RWPE2 (cell line): ENCODE results near the gene TNNT2.

Experiments used
- ATAC-seq: fragments of 200-7000 bp; cut with Tn5 transposase; 3 replicates; pipeline ENCODE4 v1.9.1; 2021; ENCODE audit warnings: low read depth
- DNase-seq: peaks from one replicate; pipeline ENCODE4 v3.0.0-alpha.2; 2020; ENCODE audit warnings: low spot score
- H3K27ac ChIP-seq: fragments of 450-650 bp; 2 replicates; pipeline ENCODE4 v1.5.1; 2017; ENCODE audit warnings: mild to moderate bottlenecking; ENCODE audit not compliant: poor library complexity, severe bottlenecking
- H3K27me3 ChIP-seq: fragments of 250-450 bp; sonication (Bioruptor Pico); 2 replicates; pipeline ENCODE4 v1.5.1; 2021; ENCODE audit warnings: mild to moderate bottlenecking, moderate library complexity; ENCODE audit not compliant: insufficient read depth, poor library complexity, severe bottlenecking
- H3K36me3 ChIP-seq: fragments of 250-450 bp; sonication (Bioruptor Pico); 2 replicates; pipeline ENCODE4 v1.5.1; 2020; ENCODE audit warnings: low read depth, mild to moderate bottlenecking, moderate library complexity
- H3K4me1 ChIP-seq: fragments of 250-450 bp; sonication (Bioruptor Pico); 2 replicates; pipeline ENCODE4 v1.5.1; 2021; ENCODE audit warnings: mild to moderate bottlenecking, moderate library complexity; ENCODE audit not compliant: insufficient read depth, poor library complexity, severe bottlenecking
- H3K4me3 ChIP-seq: fragments of 250-450 bp; sonication (Bioruptor Pico); 2 replicates; pipeline ENCODE4 v1.5.1; 2021; ENCODE audit warnings: mild to moderate bottlenecking, moderate library complexity; ENCODE audit not compliant: severe bottlenecking
- H3K9me3 ChIP-seq: fragments of 250-450 bp; sonication (Bioruptor Pico); 2 replicates; pipeline ENCODE4 v1.5.1; 2021; ENCODE audit warnings: mild to moderate bottlenecking, moderate library complexity; ENCODE audit not compliant: severe bottlenecking
- TF ChIP-seq, protein P1 (sequence below): fragments of 450-650 bp; IDR thresholded peaks from one replicate; pipeline ENCODE4 v1.5.1; 2017; ENCODE audit warnings: mild to moderate bottlenecking, moderate library complexity; ENCODE audit not compliant: poor library complexity, severe bottlenecking

The TNNT2 gene

DNA sequence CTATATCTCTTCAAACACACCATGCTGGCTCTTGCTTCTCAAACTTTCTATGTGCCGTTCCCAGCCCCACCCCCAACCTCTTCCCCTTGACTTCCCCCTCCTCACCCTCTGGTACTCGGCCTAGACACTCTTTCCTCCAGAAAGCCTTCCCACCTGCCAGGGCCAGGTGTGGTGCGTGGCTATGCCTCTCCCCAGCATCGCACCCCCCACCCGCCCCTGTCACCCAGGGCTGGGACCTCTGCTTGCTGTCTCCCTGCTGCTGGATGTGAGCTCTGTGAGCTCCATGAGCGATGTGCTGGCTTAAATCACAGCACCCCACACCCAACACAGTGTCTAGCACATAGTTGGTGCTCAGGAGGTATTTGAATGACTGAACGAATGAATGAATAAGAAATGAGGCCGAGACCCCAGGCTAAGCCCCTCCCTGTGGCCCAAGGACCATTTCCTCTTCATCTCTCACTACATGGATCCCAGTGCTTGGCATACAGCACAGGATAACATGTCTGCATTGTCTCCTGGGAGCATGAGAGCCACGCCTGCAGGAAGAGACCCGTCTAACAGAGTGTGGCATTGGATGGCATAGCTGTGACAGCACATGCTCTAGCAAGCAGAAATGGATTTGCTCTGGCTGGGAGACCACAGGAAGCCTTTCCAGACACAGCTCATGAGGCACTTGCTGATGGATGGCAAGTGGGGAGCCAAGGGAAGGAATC is 19.7 kb downstream of the TNNT2 start:
- Histone ChIP-seq H3K27ac (no peak overlapping the region), H3K27me3 (no peaks in the 10 kb centered on the region), H3K9me3 (no peaks in the 10 kb centered on the region), H3K36me3 (no peaks in the 10 kb centered on the region), H3K4me1 (peaks cover 8% of the 10 kb centered on the region), H3K4me3 (no peak overlapping the region)
- DNase-seq (no peak), ATAC-seq (no peak)
- TF ChIP-seq, protein P1, sequence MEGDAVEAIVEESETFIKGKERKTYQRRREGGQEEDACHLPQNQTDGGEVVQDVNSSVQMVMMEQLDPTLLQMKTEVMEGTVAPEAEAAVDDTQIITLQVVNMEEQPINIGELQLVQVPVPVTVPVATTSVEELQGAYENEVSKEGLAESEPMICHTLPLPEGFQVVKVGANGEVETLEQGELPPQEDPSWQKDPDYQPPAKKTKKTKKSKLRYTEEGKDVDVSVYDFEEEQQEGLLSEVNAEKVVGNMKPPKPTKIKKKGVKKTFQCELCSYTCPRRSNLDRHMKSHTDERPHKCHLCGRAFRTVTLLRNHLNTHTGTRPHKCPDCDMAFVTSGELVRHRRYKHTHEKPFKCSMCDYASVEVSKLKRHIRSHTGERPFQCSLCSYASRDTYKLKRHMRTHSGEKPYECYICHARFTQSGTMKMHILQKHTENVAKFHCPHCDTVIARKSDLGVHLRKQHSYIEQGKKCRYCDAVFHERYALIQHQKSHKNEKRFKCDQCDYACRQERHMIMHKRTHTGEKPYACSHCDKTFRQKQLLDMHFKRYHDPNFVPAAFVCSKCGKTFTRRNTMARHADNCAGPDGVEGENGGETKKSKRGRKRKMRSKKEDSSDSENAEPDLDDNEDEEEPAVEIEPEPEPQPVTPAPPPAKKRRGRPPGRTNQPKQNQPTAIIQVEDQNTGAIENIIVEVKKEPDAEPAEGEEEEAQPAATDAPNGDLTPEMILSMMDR = no peak

DNA sequence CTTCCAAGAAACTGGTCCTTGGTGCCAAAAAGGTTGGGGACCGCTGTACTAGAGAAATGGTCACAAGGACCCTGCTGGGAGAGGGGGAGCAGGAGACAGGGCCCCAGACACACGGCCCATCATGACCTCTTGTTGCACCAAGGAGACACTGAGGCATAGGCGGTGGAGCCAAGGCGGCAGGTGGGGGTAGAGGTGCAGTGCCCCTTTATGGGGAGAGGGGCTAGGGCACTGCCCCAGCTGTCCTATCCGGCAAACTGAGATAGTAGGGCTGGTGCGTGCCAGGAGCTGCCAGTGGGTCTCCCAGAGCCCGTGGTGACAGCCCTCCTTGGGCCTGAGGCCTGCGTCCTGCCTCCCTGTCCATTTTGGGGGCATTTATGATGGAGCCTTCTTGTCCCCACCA is 20.3 kb downstream of the TNNT2 start:
- Histone ChIP-seq H3K9me3 (no peaks in the 10 kb centered on the region), H3K27ac (no peak overlapping the region), H3K27me3 (no peaks in the 10 kb centered on the region), H3K36me3 (no peaks in the 10 kb centered on the region), H3K4me1 (peaks cover 8% of the 10 kb centered on the region), H3K4me3 (no peak overlapping the region)
- DNase-seq = no peak
- ATAC-seq = no peak
- TF ChIP-seq, protein P1 = no peak

DNA sequence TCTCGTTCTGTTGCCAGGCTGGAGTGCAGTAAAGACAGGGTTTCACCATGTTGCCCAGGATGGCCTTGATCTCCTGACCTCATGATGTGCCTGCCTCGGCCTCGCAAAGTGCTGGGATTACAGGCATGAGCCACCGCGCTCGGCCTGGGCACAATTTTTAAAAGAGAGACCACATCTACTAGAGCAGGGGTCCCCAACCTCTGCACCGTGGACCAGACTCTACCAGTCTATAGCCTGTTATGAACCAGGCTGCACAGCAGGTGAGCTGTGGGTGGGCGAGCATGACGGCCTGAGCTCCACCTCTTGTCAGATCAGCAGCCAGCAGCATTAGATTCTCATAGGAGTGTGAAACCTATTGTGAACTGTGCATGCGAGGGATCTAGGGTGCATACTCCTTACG is 20.8 kb downstream of the TNNT2 start:
- Histone ChIP-seq H3K27me3 (no peaks in the 10 kb centered on the region), H3K36me3 (no peaks in the 10 kb centered on the region), H3K9me3 (no peaks in the 10 kb centered on the region), H3K4me3 (no peak overlapping the region), H3K4me1 (peaks cover 8% of the 10 kb centered on the region), H3K27ac (no peak overlapping the region)
- TF ChIP-seq, protein P1 = no peak
- no peak for DNase-seq
- ATAC-seq = no peak

DNA sequence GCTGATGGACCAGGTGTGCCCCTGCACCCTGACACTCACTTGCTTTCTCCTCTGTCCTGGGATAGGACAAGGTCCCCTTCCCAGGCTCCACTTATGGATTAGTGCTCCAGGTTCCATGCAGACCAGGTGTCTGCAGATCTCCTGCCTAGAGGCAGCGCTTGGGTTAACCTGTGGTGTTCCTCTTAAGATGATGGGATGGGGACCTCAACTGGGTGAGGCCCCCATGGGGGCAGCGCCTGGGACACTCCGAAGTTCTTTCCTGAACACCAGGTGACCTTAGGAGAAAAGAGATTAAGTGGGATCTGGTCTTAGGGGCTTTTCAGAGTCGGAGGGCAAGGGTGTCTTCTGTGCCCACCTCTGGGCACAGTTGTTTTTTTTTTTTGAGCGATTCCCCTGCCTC is 21.2 kb downstream of the TNNT2 start:
- Histone ChIP-seq H3K9me3 (no peaks in the 10 kb centered on the region), H3K27me3 (no peaks in the 10 kb centered on the region), H3K4me1 (peaks cover 8% of the 10 kb centered on the region), H3K4me3 (no peak overlapping the region), H3K36me3 (no peaks in the 10 kb centered on the region), H3K27ac (no peak overlapping the region)
- ATAC-seq (no peak), DNase-seq (no peak)
- TF ChIP-seq, protein P1 = no peak

DNA sequence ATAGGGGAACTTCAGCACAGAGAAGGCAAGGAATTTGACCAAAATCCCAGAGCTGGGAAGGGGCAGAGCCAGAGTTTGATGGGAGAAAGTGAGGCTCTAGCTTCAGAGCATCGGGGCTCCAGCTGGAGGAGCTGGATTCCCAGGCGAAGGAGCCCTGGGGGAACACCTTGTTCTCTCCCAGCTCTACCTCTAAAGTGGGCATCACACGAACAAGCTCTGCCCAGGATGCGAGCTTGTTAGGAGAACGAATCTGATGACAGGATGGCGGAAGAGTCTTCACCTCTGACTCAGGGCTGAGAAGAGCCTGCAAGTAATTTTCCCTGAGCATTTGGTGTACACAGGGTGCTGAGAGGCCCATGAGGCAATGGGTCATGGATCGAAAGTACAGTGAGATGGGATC is 22.0 kb downstream of the TNNT2 start:
- DNase-seq (no peak), ATAC-seq (no peak)
- Histone ChIP-seq H3K36me3 (no peaks in the 10 kb centered on the region), H3K27ac (no peak overlapping the region), H3K4me1 (peaks cover 8% of the 10 kb centered on the region), H3K9me3 (no peaks in the 10 kb centered on the region), H3K27me3 (no peaks in the 10 kb centered on the region), H3K4me3 (no peak overlapping the region)
- TF ChIP-seq, protein P1 = no peak
